ENCODE measurements around the gene ADNP2.

Gene ADNP2

GRCh38 chr18:80180778-80181564, 71.9 kb downstream of the ADNP2 start:
- peak overlapping the region; percentile 81 for H3K4me2 ChIP-seq (ENCODE audit: low read length)
- H3K79me2 ChIP-seq (ENCODE audit: low read length): no peaks in the 10 kb centered on the region

GRCh38 chr18:80181642-80182461, 72.8 kb downstream of the ADNP2 start:
- Histone ChIP-seq H3K27ac (ENCODE audit: low read length) (no peak overlapping the region), H3K27me3 (ENCODE audit: low read depth, low read length) (peaks cover 68% of the 10 kb centered on the region), H3K9me3 (ENCODE audit: insufficient read depth, low read length) (no peaks in the 10 kb centered on the region), H2AFZ (ENCODE audit: low read depth, low read length) (no peak overlapping the region), H3K79me2 (ENCODE audit: low read length) (no peaks in the 10 kb centered on the region), H4K20me1 (ENCODE audit: insufficient read depth, low read length) (peaks cover 42% of the 10 kb centered on the region), H3K4me2 (ENCODE audit: low read length) (no peak overlapping the region), H3K4me3 (ENCODE audit: low read length) (no peak overlapping the region), H3K4me1 (ENCODE audit: low read length) (peaks cover 21% of the 10 kb centered on the region), H3K9ac (ENCODE audit: low read length) (no peak overlapping the region), H3K36me3 (replicated peaks; ENCODE audit: low read depth, low read length) (no peaks in the 10 kb centered on the region)
- TF ChIP-seq EZH2phosphoT487 (IDR thresholded peaks at IDR 0.05; ENCODE audit: low read depth): no peak
- no peak for TF ChIP-seq CTCF (IDR thresholded peaks at IDR 0.05; ENCODE audit: low read depth, low read length)

More at GRCh38 chr18:80180778-80181564, 71.9 kb downstream of the ADNP2 start:
- no peak overlapping the region for H2AFZ ChIP-seq (ENCODE audit: low read depth, low read length)
- H3K9me3 ChIP-seq (ENCODE audit: insufficient read depth, low read length): no peaks in the 10 kb centered on the region
- peaks cover 42% of the 10 kb centered on the region for H4K20me1 ChIP-seq (ENCODE audit: insufficient read depth, low read length)
- no peak overlapping the region for H3K4me3 ChIP-seq (ENCODE audit: low read length)
- no peaks in the 10 kb centered on the region for H3K36me3 ChIP-seq (replicated peaks; ENCODE audit: low read depth, low read length)
- H3K9ac ChIP-seq (ENCODE audit: low read length): no peak overlapping the region
- H3K4me1 ChIP-seq (ENCODE audit: low read length): peaks cover 21% of the 10 kb centered on the region
- H3K27ac ChIP-seq (ENCODE audit: low read length): no peak overlapping the region
- H3K27me3 ChIP-seq (ENCODE audit: low read depth, low read length): peaks cover 77% of the 10 kb centered on the region
- TF ChIP-seq CTCF (IDR thresholded peaks at IDR 0.05; ENCODE audit: low read depth, low read length) (no peak), EZH2phosphoT487 (IDR thresholded peaks at IDR 0.05; ENCODE audit: low read depth) (no peak)

GRCh38 chr18:80182855-80183254, 73.8 kb downstream of the ADNP2 start:
- no peak overlapping the region for H2AFZ ChIP-seq (ENCODE audit: low read depth, low read length)
- no peak overlapping the region for H3K4me3 ChIP-seq (ENCODE audit: low read length)
- no peak overlapping the region for H3K27ac ChIP-seq (ENCODE audit: low read length)
- H3K79me2 ChIP-seq (ENCODE audit: low read length): no peaks in the 10 kb centered on the region
- H3K4me1 ChIP-seq (ENCODE audit: low read length): peaks cover 21% of the 10 kb centered on the region
- no peaks in the 10 kb centered on the region for H3K9me3 ChIP-seq (ENCODE audit: insufficient read depth, low read length)
- H3K4me2 ChIP-seq (ENCODE audit: low read length): no peak overlapping the region
- no peak overlapping the region for H3K9ac ChIP-seq (ENCODE audit: low read length)
- H4K20me1 ChIP-seq (ENCODE audit: insufficient read depth, low read length): peaks cover 42% of the 10 kb centered on the region
- H3K36me3 ChIP-seq (replicated peaks; ENCODE audit: low read depth, low read length): no peaks in the 10 kb centered on the region
- no peak for TF ChIP-seq CTCF (IDR thresholded peaks at IDR 0.05; ENCODE audit: low read depth, low read length)
- no peak for TF ChIP-seq EZH2phosphoT487 (IDR thresholded peaks at IDR 0.05; ENCODE audit: low read depth)
- H3K27me3 ChIP-seq (ENCODE audit: low read depth, low read length): peaks cover 63% of the 10 kb centered on the region
